Skeletal muscle tissue (tissue), 4 donors: ENCODE measurements around the gene CPNE2. TPM values are rescaled to one million over a fixed set of nuclear protein-coding genes. Genes with fewer than 3 reads are reported as not detected.
A peak's percentile ranks its signal among the peaks of the same experiment; 100 is the strongest.

ENCODE experiments used
- H3K27ac ChIP-seq: one replicate; pipeline ENCODE4 v1.7.0; 2013; ENCODE audit warnings: mild to moderate bottlenecking, low read depth, low read length, inconsistent platforms
- H3K27me3 ChIP-seq, 3 donors: one replicate each; pipeline ENCODE4 v1.7.0; 2013; ENCODE audit warnings: low read length in 3 of 3; ENCODE audit not compliant: control insufficient read depth in 3 of 3, insufficient read depth in 3 of 3
- H3K36me3 ChIP-seq, 3 donors: one replicate each; pipeline ENCODE4 v1.7.0; 2013; ENCODE audit warnings: low read length in 3 of 3; ENCODE audit not compliant: control insufficient read depth in 3 of 3, insufficient read depth in 3 of 3
- H3K4me1 ChIP-seq, 3 donors: one replicate each; pipeline ENCODE4 v1.7.0; 2013; ENCODE audit warnings: low read length in 3 of 3, mild to moderate bottlenecking in 3 of 3; ENCODE audit not compliant: control insufficient read depth in 3 of 3, insufficient read depth in 3 of 3
- H3K4me3 ChIP-seq, 3 donors: one replicate each; pipeline ENCODE4 v1.7.0; 2013; ENCODE audit warnings: low read length in 3 of 3
- H3K9ac ChIP-seq, 3 donors: one replicate each; pipeline ENCODE4 v1.7.0; 2013; ENCODE audit warnings: low read length in 3 of 3, mild to moderate bottlenecking in 3 of 3, moderate library complexity in 2 of 3, low read depth in 1 of 3
- H3K9me3 ChIP-seq, 3 donors: one replicate each; pipeline ENCODE4 v1.7.0; 2013; ENCODE audit warnings: low read length in 3 of 3; ENCODE audit not compliant: control insufficient read depth in 3 of 3
- total RNA-seq: library from RNA; depleted of rRNA; stranded (reverse); fragments of >200 nt; gene quantifications from one replicate; pipeline ENCODE4 v1.2.3, GENCODE V29; 2014
- donor health status: Osteomylitis.

Gene CPNE2
- total RNA-seq, 1 donor from 2014 or later = 8.9 TPM

- Histone ChIP-seq H3K4me3 (no peak overlapping the region), H3K27me3 (no peaks in the 10 kb centered on the region), H3K27ac (peak overlapping the region; percentile 29), H3K4me1 (peaks cover 38 to 46% (median 42%) of the 10 kb centered on the region in 3 donors), H3K9me3 (no peaks in the 10 kb centered on the region), H3K36me3 (peaks cover 12 to 14% (median 12%) of the 10 kb centered on the region in 3 donors), H3K9ac (no peak overlapping the region)
These were observed 56.1 kb downstream of the CPNE2 start for GRCh38 chr16:57148481-57148880.

GRCh38 chr16:57149391-57149790, 57.0 kb downstream of the CPNE2 start:
- peaks cover 20 to 23% (median 21%) of the 10 kb centered on the region in 3 donors for H3K36me3 ChIP-seq
- H3K4me1 ChIP-seq = peaks cover 35 to 38% (median 35%) of the 10 kb centered on the region in 3 donors
- no peak overlapping the region for H3K4me3 ChIP-seq
- H3K27ac ChIP-seq = no peak overlapping the region
- no peak overlapping the region for H3K9ac ChIP-seq
- no peaks in the 10 kb centered on the region for H3K27me3 ChIP-seq
- H3K9me3 ChIP-seq = no peaks in the 10 kb centered on the region

GRCh38 chr16:57150682-57151330, 58.4 kb downstream of the CPNE2 start:
- no peak overlapping the region for H3K9ac ChIP-seq
- peaks cover 21 to 24% (median 23%) of the 10 kb centered on the region in 3 donors for H3K36me3 ChIP-seq
- H3K4me3 ChIP-seq = no peak overlapping the region
- H3K27ac ChIP-seq = no peak overlapping the region
- H3K27me3 ChIP-seq = no peaks in the 10 kb centered on the region
- no peaks in the 10 kb centered on the region for H3K9me3 ChIP-seq
- H3K4me1 ChIP-seq = peaks cover 27 to 32% (median 30%) of the 10 kb centered on the region in 3 donors

- Histone ChIP-seq H3K27me3 (no peaks in the 10 kb centered on the region), H3K9ac (no peak overlapping the region), H3K36me3 (peaks cover 18 to 27% (median 23%) of the 10 kb centered on the region in 3 donors), H3K9me3 (no peaks in the 10 kb centered on the region), H3K4me3 (no peak overlapping the region), H3K4me1 (peaks cover 23 to 28% (median 25%) of the 10 kb centered on the region in 3 donors), H3K27ac (no peak overlapping the region)
These were observed 59.0 kb downstream of the CPNE2 start for GRCh38 chr16:57151369-57151768.

- Histone ChIP-seq H3K9ac (no peak overlapping the region), H3K4me3 (no peak overlapping the region), H3K4me1 (peaks cover 13 to 18% (median 16%) of the 10 kb centered on the region in 3 donors), H3K36me3 (peaks cover 22 to 27% (median 26%) of the 10 kb centered on the region in 3 donors), H3K27ac (no peak overlapping the region), H3K27me3 (no peaks in the 10 kb centered on the region), H3K9me3 (no peaks in the 10 kb centered on the region)
These were observed 60.0 kb downstream of the CPNE2 start for GRCh38 chr16:57152096-57153093.

- H3K9me3 ChIP-seq = no peaks in the 10 kb centered on the region
- no peak overlapping the region for H3K9ac ChIP-seq
- H3K4me1 ChIP-seq = peaks cover 0 to 4% (median 4%) of the 10 kb centered on the region in 3 donors
- H3K36me3 ChIP-seq = peaks cover 24 to 35% (median 26%) of the 10 kb centered on the region in 3 donors
- no peak overlapping the region for H3K27ac ChIP-seq
- no peaks in the 10 kb centered on the region for H3K27me3 ChIP-seq
- H3K4me3 ChIP-seq = no peak overlapping the region
These were observed 61.5 kb downstream of the CPNE2 start for GRCh38 chr16:57153841-57154240.

- no peak overlapping the region for H3K27ac ChIP-seq
- H3K36me3 ChIP-seq = peaks cover 25 to 41% (median 29%) of the 10 kb centered on the region in 3 donors
- no peak overlapping the region for H3K4me3 ChIP-seq
- H3K4me1 ChIP-seq = no peaks in the 10 kb centered on the region
- no peak overlapping the region for H3K9ac ChIP-seq
- H3K9me3 ChIP-seq = no peaks in the 10 kb centered on the region
- no peaks in the 10 kb centered on the region for H3K27me3 ChIP-seq
These were observed 63.4 kb downstream of the CPNE2 start for GRCh38 chr16:57155702-57156350.

GRCh38 chr16:57156351-57156703, 63.9 kb downstream of the CPNE2 start:
- no peak overlapping the region for H3K4me3 ChIP-seq
- no peak overlapping the region for H3K9ac ChIP-seq
- no peaks in the 10 kb centered on the region for H3K27me3 ChIP-seq
- no peaks in the 10 kb centered on the region for H3K4me1 ChIP-seq
- H3K36me3 ChIP-seq = peaks cover 25 to 41% (median 32%) of the 10 kb centered on the region in 3 donors
- H3K9me3 ChIP-seq = no peaks in the 10 kb centered on the region
- H3K27ac ChIP-seq = no peak overlapping the region

- Histone ChIP-seq H3K9ac (no peak overlapping the region), H3K4me1 (no peaks in the 10 kb centered on the region), H3K4me3 (no peak overlapping the region), H3K9me3 (no peaks in the 10 kb centered on the region), H3K27ac (no peak overlapping the region), H3K27me3 (no peaks in the 10 kb centered on the region), H3K36me3 (peaks cover 23 to 41% (median 34%) of the 10 kb centered on the region in 3 donors)
These were observed 65.2 kb downstream of the CPNE2 start for GRCh38 chr16:57157533-57157932.
